GM18498 (cell line): ENCODE data around the gene LIMK2.

Experiments
- ATAC-seq: cut with Tn5 transposase; IDR thresholded peaks from one replicate; pipeline ENCODE4 v1.9.1; 2021; ENCODE audit warnings: mild to moderate bottlenecking, moderate library complexity; ENCODE audit not compliant: unreplicated experiment

LIMK2 gene

GRCh38 chr22:31271026-31271425, 58.9 kb downstream of the LIMK2 start:
- no peak for ATAC-seq

DNA sequence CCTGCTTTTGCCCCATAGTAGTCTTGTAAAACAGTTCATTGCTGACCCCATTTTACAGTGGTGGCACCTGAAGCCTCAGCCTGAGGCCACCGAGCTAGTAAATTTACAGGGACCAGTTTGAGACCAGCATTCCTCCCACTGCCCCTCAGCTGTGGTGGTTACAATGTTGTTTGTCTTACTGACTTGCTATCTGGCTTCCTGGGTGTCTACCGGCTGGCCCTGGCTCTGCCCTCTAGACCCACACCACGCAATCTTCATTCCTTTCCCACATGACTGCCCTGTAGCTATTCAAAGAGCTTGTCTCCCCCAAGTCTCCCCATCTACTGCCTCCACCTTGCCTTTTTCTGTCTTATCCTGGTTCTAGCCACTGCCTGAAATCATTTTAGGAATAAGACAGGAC, 59.4 kb downstream of the LIMK2 start:
- ATAC-seq: no peak

DNA sequence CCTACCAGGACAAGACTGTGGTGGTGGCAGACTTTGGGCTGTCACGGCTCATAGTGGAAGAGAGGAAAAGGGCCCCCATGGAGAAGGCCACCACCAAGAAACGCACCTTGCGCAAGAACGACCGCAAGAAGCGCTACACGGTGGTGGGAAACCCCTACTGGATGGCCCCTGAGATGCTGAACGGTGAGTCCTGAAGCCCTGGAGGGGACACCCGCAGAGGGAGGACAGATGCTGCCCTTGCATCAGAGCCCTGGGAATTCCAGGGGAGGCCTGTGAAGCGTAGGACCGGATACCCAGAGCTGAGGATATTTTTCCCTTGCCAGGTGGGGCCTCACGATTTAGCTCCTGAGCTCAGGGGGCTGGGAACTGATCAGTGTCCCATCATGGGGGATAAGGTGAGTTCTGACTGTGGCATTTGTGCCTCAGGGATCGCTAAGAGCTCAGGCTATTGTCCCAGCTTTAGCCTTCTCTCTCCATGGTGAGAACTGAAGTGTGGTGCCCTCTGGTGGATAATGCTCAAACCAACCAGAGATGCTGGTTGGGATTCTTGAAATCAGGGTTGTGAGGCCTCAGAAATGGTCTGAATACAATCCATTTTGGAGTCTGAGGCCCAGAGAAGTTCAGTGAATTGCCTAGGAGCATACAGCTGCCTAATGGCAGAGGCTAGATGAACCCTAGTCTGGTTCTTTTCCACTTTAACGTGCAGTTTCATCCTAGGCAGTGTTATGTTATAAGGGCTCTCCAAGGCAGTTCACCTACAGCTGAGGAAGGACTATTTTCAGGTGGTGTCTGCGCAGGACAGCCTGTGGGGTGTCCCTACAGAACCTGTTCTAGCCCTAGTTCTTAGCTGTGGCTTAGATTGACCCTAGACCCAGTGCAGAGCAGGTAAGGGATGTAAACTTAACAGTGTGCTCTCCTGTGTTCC, 60.7 kb downstream of the LIMK2 start:
- ATAC-seq: no peak

- no peak for ATAC-seq
These were observed 61.9 kb downstream of the LIMK2 start for GRCh38 chr22:31274017-31274416.

DNA sequence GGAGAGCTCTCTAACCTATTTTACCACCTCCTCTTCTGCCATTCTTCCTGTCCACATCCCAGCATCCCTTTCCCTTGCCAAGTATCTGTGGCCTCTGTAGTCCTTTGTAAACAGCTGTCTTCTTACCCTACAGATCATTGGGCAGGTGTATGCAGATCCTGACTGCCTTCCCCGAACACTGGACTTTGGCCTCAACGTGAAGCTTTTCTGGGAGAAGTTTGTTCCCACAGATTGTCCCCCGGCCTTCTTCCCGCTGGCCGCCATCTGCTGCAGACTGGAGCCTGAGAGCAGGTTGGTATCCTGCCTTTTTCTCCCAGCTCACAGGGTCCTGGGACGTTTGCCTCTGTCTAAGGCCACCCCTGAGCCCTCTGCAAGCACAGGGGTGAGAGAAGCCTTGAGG, 62.9 kb downstream of the LIMK2 start:
- no peak for ATAC-seq

DNA sequence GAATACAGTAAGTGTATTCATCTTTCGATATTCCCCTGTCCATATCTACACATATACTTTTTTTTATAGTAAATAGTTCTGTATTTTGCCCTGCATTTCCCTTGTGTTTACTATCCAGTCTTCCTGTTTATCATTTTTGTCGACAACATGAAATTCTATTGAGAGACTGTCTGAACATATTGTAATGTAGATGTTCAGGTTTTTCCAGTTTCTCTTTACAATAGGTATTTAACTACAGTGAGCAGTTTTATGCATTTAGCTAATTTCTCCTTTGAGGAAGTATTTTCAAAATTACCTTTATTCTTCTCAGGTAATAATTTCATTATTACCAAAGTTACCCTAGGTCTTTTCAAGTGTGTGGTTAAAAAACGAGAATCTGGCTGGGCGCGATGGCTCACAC, 63.5 kb downstream of the LIMK2 start:
- no peak for ATAC-seq

DNA sequence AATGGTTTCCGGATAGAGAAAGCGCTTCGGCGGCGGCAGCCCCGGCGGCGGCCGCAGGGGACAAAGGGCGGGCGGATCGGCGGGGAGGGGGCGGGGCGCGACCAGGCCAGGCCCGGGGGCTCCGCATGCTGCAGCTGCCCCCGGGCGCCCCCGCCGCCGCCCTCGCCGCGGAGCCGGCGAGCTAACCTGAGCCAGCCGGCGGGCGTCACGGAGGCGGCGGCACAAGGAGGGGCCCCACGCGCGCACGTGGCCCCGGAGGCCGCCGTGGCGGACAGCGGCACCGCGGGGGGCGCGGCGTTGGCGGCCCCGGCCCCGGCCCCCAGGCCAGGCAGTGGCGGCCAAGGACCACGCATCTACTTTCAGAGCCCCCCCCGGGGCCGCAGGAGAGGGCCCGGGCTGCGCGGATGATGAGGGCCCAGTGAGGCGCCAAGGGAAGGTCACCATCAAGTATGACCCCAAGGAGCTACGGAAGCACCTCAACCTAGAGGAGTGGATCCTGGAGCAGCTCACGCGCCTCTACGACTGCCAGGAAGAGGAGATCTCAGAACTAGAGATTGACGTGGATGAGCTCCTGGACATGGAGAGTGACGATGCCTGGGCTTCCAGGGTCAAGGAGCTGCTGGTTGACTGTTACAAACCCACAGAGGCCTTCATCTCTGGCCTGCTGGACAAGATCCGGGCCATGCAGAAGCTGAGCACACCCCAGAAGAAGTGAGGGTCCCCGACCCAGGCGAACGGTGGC, 64.5 kb downstream of the LIMK2 start:
- ATAC-seq: no peak

GRCh38 chr22:31277741-31278140, 65.6 kb downstream of the LIMK2 start:
- no peak for ATAC-seq

DNA sequence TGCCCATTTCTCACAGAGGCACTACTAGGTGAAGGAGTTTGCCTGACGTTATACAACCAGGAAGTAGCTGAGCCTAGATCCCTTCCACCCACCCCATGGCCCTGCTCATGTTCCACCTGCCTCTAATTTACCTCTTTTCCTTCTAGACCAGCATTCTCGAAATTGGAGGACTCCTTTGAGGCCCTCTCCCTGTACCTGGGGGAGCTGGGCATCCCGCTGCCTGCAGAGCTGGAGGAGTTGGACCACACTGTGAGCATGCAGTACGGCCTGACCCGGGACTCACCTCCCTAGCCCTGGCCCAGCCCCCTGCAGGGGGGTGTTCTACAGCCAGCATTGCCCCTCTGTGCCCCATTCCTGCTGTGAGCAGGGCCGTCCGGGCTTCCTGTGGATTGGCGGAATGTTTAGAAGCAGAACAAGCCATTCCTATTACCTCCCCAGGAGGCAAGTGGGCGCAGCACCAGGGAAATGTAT, 66.1 kb downstream of the LIMK2 start:
- ATAC-seq: no peak

DNA sequence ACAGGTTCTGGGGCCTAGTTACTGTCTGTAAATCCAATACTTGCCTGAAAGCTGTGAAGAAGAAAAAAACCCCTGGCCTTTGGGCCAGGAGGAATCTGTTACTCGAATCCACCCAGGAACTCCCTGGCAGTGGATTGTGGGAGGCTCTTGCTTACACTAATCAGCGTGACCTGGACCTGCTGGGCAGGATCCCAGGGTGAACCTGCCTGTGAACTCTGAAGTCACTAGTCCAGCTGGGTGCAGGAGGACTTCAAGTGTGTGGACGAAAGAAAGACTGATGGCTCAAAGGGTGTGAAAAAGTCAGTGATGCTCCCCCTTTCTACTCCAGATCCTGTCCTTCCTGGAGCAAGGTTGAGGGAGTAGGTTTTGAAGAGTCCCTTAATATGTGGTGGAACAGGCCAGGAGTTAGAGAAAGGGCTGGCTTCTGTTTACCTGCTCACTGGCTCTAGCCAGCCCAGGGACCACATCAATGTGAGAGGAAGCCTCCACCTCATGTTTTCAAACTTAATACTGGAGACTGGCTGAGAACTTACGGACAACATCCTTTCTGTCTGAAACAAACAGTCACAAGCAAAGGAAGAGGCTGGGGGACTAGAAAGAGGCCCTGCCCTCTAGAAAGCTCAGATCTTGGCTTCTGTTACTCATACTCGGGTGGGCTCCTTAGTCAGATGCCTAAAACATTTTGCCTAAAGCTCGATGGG, 66.7 kb downstream of the LIMK2 start:
- ATAC-seq: no peak

GRCh38 chr22:31279327-31279669, 67.2 kb downstream of the LIMK2 start:
- no peak for ATAC-seq

DNA sequence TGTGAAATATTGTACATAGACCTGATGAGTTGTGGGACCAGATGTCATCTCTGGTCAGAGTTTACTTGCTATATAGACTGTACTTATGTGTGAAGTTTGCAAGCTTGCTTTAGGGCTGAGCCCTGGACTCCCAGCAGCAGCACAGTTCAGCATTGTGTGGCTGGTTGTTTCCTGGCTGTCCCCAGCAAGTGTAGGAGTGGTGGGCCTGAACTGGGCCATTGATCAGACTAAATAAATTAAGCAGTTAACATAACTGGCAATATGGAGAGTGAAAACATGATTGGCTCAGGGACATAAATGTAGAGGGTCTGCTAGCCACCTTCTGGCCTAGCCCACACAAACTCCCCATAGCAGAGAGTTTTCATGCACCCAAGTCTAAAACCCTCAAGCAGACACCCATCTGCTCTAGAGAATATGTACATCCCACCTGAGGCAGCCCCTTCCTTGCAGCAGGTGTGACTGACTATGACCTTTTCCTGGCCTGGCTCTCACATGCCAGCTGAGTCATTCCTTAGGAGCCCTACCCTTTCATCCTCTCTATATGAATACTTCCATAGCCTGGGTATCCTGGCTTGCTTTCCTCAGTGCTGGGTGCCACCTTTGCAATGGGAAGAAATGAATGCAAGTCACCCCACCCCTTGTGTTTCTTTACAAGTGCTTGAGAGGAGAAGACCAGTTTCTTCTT, 67.9 kb downstream of the LIMK2 start:
- ATAC-seq: no peak

GRCh38 chr22:31281733-31282132, 69.6 kb downstream of the LIMK2 start:
- no peak for ATAC-seq

DNA sequence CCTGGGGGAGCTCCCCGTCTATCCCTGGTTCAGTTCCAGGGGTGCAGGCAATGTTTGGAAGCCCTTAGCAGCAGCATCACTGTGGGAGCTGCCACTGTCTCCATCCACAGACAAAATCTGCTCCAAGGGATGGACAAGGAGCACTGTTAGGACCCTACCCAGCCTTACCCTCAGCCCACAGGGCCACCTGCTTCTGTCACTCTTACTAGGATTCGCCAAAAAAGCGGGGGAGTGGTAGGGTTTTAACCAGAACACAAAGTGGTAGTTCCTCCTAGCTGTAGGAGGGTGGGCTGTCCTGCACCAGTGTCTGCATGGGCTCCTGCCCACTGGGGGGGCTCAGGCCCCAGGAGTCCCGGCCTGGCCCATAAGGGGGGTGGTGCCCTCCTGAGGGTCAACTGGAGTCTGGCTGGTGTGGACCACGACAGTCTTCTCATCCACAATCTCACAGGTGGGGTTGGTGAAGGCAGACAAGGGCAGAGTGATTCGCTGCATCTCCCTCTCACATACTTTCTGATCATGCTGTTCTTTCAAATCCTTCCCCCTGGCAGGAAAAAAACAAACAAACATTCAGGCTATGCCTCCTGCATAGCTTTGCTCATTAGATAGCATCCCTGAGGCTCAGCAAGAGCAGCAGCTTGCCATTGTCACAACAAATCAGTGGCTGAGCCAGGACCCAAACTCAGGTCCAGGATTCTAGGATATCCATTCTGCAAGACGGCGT, 70.8 kb downstream of the LIMK2 start:
- ATAC-seq: no peak

DNA sequence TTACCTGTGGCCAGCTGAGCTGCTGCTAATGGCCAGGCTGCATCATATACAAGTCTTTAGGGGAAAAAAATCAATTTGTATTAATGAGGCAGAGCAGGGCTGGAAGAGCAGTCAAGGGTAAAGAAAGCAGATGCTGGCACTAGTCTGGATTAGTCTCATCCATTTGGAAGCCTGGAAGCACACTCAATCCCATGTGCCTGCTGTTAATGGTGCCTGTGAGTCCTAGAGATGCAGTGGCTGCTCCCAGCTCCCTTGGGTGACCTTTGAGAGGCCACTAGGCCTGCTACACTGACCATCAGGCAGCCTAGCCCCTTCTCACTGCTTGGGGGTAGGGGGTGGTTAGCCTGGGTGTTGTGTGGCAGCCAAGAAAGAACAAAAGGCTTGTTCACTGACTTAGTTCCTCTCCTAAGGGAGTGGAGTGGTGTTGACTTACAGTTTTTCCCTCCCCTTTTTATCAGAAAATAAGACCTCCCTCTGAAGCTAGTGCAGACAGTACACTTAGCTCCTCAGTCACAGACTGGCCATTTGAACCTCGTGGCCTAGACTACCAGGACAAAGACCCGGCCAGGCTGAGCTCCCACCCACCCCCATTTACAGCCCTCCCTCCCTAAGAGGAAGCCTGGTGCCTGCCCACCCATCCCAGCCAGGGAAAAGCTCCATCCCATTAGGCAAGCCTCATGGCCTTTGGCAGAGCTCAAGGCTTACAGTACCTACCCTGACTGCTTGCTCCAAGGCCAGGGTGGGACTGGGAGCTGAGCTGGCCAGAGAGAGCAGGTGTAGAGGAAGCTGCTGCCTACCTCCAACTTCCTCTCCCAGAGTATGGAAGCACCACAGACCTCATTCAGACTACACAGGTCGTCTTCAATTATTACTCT, 72.4 kb downstream of the LIMK2 start:
- ATAC-seq: no peak

DNA sequence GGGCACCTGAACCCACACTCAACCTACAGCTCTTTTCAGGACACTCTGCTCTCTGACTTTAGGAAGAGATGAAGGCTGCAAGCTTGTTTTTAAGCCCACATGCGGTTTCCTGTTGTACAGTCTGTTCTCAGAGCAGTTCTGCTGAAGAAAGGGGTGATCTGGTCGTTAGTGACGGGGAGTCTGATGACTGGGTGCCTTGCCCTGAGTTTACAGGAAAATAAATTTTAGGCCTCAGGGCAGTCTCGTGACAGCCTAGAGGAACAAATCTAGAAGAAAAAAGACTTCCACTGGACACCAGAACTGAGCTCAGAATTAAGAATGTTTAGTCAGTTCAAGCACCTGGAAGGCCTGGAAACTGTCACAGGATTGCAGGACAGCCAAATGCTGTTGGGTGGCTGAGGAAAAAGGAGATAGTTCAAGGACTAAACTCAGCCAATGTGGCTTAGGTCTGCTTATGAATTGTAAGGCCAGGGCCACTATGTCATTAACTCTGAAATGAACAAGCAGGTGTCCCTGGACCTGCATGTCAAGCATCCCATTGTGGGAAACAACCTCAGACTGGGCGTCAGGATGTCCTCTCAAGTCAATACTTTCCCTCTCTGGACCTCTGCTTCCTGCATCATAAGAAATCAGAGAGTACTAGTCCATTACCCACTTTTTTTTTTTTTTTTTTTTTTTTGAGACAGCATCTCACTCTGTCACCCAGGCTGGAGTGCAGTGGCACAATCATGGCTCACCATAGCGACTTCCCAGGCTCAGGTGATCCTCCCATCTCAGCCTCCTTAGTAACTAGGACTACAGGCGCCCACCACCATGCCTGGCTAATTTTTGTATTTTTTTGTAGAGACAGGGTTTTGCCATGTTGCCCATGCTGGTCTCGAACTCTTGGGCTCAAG, 74.5 kb downstream of the LIMK2 start:
- no peak for ATAC-seq

GRCh38 chr22:31287818-31288495, 75.9 kb downstream of the LIMK2 start:
- ATAC-seq: no peak
